Esophagus muscularis mucosa (tissue), 4 donors: Measurements from ENCODE around the gene WNT6. TPM values are rescaled to one million over a fixed set of nuclear protein-coding genes. Genes with fewer than 3 reads are reported as not detected.

Source experiments
- DNase-seq: peaks from one replicate; pipeline ENCODE4 v3.0.0-alpha.2; 2017; ENCODE audit errors: extremely low spot score
- H3K27ac ChIP-seq, 4 donors: fragments of 200-600 bp; sonication (generic); replicated peaks in 1 of 4; 1 replicate in 3 of 4; 2 replicates in 1 of 4; pipeline ENCODE4 v1.5.1; 2016 to 2019; ENCODE audit warnings: mild to moderate bottlenecking in 1 of 4
- H3K27me3 ChIP-seq, 4 donors: fragments of 200-600 bp; sonication (generic); one replicate each; pipeline versions ENCODE4 v1.5.1 to v1.6.0; 2016 to 2019
- H3K36me3 ChIP-seq, 4 donors: fragments of 200-600 bp; sonication (generic); one replicate each; pipeline ENCODE4 v1.5.1; 2016 to 2019
- H3K4me1 ChIP-seq, 4 donors: fragments of 200-600 bp; sonication (generic); one replicate each; pipeline ENCODE4 v1.5.1; 2016 to 2019
- H3K4me3 ChIP-seq, 4 donors: fragments of 200-600 bp; sonication (generic); 1 replicate in 2 of 4; 2 replicates in 2 of 4; pipeline ENCODE4 v1.5.1; 2016 to 2019; ENCODE audit warnings: mild to moderate bottlenecking in 4 of 4, moderate library complexity in 1 of 4
- H3K9me3 ChIP-seq, 4 donors: fragments of 200-600 bp; sonication (generic); 1 replicate in 3 of 4; 2 replicates in 1 of 4; pipeline ENCODE4 v1.5.1; 2016 to 2019
- CTCF ChIP-seq, 3 experiments: fragments of 200-600 bp in 2 of 3; fragments of 450-650 bp in 1 of 3; sonication (generic) in 2 of 3; IDR thresholded peaks; one replicate each; pipeline ENCODE4 v1.5.1; 2017 to 2019; ENCODE audit warnings: antibody characterized with exemption in 3 of 3, mild to moderate bottlenecking in 2 of 3, moderate library complexity in 1 of 3
- EP300 ChIP-seq: sonication (generic); formaldehyde crosslinking; IDR thresholded peaks from one replicate; pipeline ENCODE4 v1.6.1; 2017; ENCODE audit warnings: antibody characterized with exemption
- POLR2A ChIP-seq: fragments of 450-650 bp; IDR thresholded peaks from one replicate; pipeline ENCODE4 v1.6.1; 2017; ENCODE audit warnings: antibody characterized with exemption, moderate library complexity, mild to moderate bottlenecking, low read depth
- POLR2AphosphoS5 ChIP-seq, 2 donors: sonication (generic); formaldehyde crosslinking; IDR thresholded peaks; one replicate each; pipeline ENCODE4 v1.6.1; 2017; ENCODE audit warnings: antibody characterized with exemption in 2 of 2
- WGBS: methylation state at CpG from one replicate; pipeline ENCODE4 v1.1.5; 2018; 5-methylcytosine and 5-hydroxymethylcytosine counted together
- intact Hi-C: fragments of 100-400 bp; cut with DNase I; formaldehyde crosslinking; loops from one replicate; pipeline ENCODE4 v1.15.1; 2023
- total RNA-seq, 4 donors: library from RNA; depleted of rRNA; stranded (reverse); fragments of >200 nt; gene quantifications; one replicate each; pipeline versions ENCODE4 v1.1.0 to v1.2.1, GENCODE V29; 2016

The WNT6 gene
- total RNA-seq, 4 donors from 2014 or later = 2.9 to 14.3 (median 8.0) TPM

DNA sequence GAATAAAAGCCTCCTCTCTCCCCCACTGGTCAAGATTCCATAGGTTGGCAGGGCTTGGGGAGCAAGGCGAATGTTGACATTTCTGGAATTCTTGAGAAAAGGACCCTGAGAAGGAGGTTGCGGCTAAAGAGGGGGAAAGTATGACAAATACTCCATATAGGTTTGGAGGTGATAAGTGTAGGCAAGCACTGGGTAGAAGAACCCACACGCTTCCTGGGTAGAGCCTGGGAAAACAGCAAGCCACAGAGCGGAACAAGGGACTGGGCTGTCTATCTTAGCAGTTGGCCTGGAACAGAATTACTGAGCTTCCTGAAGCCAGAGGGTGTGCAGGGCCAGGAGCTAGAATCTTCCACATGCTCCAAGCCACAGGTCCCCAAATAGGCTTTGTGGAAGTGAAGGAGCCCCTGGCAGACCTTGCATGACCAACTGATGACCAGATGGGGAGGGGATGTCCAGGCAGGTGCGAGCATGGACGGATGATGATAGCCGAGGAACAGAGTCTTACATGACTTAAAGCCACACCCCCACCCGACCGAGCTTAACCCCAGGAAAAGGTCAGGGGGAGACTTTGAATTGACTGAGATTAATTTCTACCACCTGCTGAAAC lies 37.9 kb upstream of the WNT6 start:
- Histone ChIP-seq H3K4me1 (no peaks in the 10 kb centered on the region), H3K9me3 (no peaks in the 10 kb centered on the region), H3K4me3 (no peak overlapping the region), H3K36me3 (peaks cover 0 to 44% (median 13%) of the 10 kb centered on the region in 4 donors), H3K27ac (no peak overlapping the region), H3K27me3 (no peaks in the 10 kb centered on the region)
- no peak for TF ChIP-seq POLR2AphosphoS5 (IDR thresholded peaks at IDR 0.05)
- TF ChIP-seq EP300 = no peak
- DNase-seq = peak; percentile 89
- intact Hi-C loops = no loop called here
- WGBS = 75% methylated on average over 9 of the region's 9 CpGs

DNA sequence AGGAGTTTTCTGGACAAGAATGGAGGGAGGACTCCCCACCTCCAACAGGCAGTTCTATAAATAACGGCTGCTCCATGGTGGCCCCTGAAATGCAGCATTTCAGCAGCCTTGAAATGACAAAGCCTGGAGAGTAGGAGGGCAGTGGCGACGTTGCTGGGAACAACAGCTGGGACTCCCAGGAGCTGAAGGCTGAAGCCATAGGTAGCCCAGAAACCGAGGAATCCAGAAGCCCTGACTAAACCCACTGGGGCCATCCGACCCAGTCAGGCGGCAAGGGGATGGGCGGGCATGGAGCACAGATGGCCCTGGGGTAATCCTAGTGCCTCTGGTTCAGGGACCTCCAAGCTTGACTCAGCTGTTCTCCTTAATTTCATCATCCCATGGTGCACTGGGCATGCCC lies 37.0 kb upstream of the WNT6 start:
- no peaks in the 10 kb centered on the region for H3K9me3 ChIP-seq
- no peak for DNase-seq
- 74% methylated on average over 7 of the region's 7 CpGs for WGBS
- H3K4me1 ChIP-seq = no peaks in the 10 kb centered on the region
- H3K27ac ChIP-seq = no peak overlapping the region
- intact Hi-C loops = no loop called here
- H3K4me3 ChIP-seq = no peak overlapping the region
- peaks cover 0 to 37% (median 12%) of the 10 kb centered on the region in 4 donors for H3K36me3 ChIP-seq
- H3K27me3 ChIP-seq = peaks cover 0 to 5% (median 0%) of the 10 kb centered on the region in 4 donors
- TF ChIP-seq POLR2AphosphoS5 (IDR thresholded peaks at IDR 0.05) (no peak), CTCF (IDR thresholded peaks at IDR 0.05) (no peak), POLR2A (no peak), EP300 (no peak)

GRCh38 chr2:218823196-218823855 lies 36.3 kb upstream of the WNT6 start:
- Histone ChIP-seq H3K27me3 (peaks cover 0 to 12% (median 0%) of the 10 kb centered on the region in 4 donors), H3K4me1 (no peaks in the 10 kb centered on the region), H3K4me3 (no peak overlapping the region), H3K36me3 (peaks cover 0 to 30% (median 9%) of the 10 kb centered on the region in 4 donors), H3K27ac (no peak overlapping the region), H3K9me3 (no peaks in the 10 kb centered on the region)
- intact Hi-C loops = no loop called here
- no peak for DNase-seq
- TF ChIP-seq CTCF (IDR thresholded peaks at IDR 0.05) (no peak), EP300 (no peak), POLR2A (no peak), POLR2AphosphoS5 (IDR thresholded peaks at IDR 0.05) (no peak)
- 91% methylated on average over 8 of the region's 9 CpGs for WGBS

DNA sequence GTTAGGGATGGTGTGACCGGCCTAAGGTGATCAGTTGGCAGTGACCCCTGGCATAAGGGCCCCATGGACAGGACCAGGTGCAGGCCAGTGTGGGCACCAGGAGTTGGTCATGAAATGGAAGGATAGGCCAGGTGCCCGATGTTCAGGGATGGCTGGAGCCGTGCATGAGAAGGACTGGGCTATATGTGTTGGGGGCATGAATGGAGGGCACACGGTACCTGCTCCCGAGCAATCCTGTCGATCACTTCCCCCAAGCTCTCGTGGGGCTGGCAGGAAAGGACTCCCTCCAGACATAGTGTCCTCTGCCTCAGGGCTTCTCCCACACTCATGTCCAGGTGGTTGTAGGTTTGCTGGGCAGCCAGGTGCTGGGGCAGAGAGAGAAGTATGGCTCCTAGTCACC lies 35.6 kb upstream of the WNT6 start:
- TF ChIP-seq EP300 = no peak
- no peak for TF ChIP-seq CTCF (IDR thresholded peaks at IDR 0.05)
- no peak for TF ChIP-seq POLR2AphosphoS5 (IDR thresholded peaks at IDR 0.05)
- no peak for TF ChIP-seq POLR2A
- intact Hi-C loops = no loop called here
- no peak overlapping the region for H3K4me3 ChIP-seq
- no peaks in the 10 kb centered on the region for H3K9me3 ChIP-seq
- peaks cover 0 to 23% (median 6%) of the 10 kb centered on the region in 4 donors for H3K36me3 ChIP-seq
- WGBS = 92% methylated on average over 7 of the region's 7 CpGs
- H3K27me3 ChIP-seq = peaks cover 0 to 18% (median 0%) of the 10 kb centered on the region in 4 donors
- DNase-seq = no peak
- H3K27ac ChIP-seq = no peak overlapping the region
- no peaks in the 10 kb centered on the region for H3K4me1 ChIP-seq

DNA sequence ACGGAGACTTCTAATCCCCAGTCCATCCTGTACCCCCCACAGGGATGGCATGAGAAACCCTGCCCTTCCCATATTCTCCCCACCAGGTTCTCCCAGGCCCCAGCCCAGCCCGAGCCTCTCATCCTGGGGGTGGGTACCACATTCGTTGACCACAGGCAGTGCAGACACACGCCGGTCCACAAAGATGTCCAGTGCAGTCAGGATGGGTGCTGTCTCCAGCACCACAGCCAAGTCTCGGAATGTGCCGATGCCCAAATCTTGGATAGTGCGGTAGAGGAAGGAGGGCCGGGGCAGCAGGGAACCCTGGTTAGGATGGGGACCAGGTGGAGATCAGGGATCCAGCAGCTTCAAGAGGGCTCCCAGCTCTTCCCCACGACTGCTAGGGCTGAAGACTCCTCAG lies 32.8 kb upstream of the WNT6 start:
- no peaks in the 10 kb centered on the region for H3K9me3 ChIP-seq
- peaks cover 0 to 38% (median 0%) of the 10 kb centered on the region in 4 donors for H3K27me3 ChIP-seq
- TF ChIP-seq EP300 (no peak), POLR2AphosphoS5 (IDR thresholded peaks at IDR 0.05) (no peak), POLR2A (no peak), CTCF (IDR thresholded peaks at IDR 0.05) (no peak)
- H3K27ac ChIP-seq = no peak overlapping the region
- no peak for DNase-seq
- intact Hi-C loops = no loop called here
- WGBS = 97% methylated on average over 8 of the region's 10 CpGs
- H3K4me1 ChIP-seq = peaks cover 0 to 14% (median 7%) of the 10 kb centered on the region in 4 donors
- H3K4me3 ChIP-seq = no peak overlapping the region
- no peaks in the 10 kb centered on the region for H3K36me3 ChIP-seq
